Left renal pelvis (tissue), 4 donors: Measurements from ENCODE around the gene ATP2A3. TPM values are rescaled to one million over a fixed set of nuclear protein-coding genes. Genes with fewer than 3 reads are reported as not detected.
"Not testable (repeated sequence)": the region's sequence is repeated elsewhere in the genome, so short reads cannot be mapped to it uniquely, and the experiment has no call there.

Experiments
- DNase-seq, 4 donors: peaks; one replicate each; pipeline ENCODE4 v3.0.0-alpha.2; 2013; ENCODE audit warnings: low read depth in 4 of 4, low spot score in 3 of 4
- polyA plus RNA-seq, 4 donors: library from polyadenylated mRNA; unstranded; fragments of 120-200 nt; gene quantifications; one replicate each; pipeline ENCODE4 v1.2.1, GENCODE V29; 2013; ENCODE audit not compliant: insufficient read length in 4 of 4

Gene ATP2A3
- polyA plus RNA-seq, 4 donors = 3.1 to 7.0 (median 4.5) TPM

DNA sequence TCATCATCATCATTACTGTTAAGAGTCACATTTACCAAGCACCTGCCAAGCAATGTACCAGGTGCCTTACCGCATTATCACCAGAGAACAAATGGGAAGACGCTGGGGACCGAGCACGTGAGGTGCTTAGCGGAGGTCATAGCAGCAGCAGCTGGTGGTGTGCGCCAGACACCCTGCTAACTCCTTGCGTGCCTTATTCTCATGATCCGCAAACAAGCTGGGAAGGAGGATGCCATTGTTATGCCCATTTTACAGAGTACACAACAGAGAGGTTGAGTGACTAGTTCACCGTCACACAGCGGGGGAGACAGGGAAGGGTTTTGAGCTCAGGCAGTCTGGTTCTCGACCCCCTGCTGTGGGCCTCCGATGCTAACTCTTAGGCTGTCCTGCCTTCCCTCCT, 7.3 kb downstream of the ATP2A3 start:
- DNase-seq = no peak

DNA sequence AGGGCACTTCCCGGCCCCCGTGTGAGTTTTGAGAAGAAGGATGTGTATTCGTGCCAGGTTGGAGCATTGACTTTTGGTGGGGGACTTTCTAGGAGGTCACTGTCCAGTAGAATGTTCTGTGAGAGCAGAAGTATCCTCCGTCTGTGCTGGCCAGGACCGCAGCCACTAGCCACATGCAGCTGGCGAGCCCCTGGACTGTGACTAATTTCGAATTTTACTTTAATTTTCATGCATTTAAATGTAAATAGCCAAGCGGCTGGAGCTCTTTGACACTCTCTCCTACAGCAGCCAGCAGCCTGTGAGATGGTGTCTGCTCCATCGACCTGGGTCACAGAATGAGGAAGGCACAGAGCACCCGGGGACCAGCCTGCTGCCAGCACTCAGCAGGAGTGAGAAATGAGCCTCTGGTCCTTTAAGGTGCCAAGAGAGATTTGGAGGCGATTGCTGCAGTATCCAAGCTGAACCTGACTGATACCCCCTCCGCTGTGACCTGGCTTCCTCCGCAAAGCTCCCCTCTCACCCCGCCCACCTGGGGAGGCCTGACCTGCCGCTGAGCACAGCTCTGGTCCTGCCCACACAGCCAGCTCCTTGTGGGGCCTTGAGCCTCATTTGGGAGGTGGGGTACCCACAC, 7.8 kb downstream of the ATP2A3 start:
- DNase-seq = no peak

DNA sequence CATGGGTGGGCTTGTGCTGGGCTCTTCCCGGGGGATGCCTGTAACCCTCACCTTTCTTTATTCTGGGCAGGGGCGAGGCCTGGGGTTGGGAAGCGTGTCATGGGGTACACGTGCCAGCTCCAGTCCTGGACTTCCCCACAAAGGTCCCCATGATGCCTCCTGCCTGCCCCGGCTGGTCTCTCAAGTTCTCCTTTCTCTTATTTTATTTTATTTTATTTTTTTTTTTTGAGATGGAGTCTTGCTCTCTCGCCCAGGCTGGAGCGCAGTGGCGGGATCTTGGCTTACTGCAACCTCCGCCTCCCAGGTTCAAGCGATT, 8.6 kb downstream of the ATP2A3 start:
- no peak for DNase-seq

DNA sequence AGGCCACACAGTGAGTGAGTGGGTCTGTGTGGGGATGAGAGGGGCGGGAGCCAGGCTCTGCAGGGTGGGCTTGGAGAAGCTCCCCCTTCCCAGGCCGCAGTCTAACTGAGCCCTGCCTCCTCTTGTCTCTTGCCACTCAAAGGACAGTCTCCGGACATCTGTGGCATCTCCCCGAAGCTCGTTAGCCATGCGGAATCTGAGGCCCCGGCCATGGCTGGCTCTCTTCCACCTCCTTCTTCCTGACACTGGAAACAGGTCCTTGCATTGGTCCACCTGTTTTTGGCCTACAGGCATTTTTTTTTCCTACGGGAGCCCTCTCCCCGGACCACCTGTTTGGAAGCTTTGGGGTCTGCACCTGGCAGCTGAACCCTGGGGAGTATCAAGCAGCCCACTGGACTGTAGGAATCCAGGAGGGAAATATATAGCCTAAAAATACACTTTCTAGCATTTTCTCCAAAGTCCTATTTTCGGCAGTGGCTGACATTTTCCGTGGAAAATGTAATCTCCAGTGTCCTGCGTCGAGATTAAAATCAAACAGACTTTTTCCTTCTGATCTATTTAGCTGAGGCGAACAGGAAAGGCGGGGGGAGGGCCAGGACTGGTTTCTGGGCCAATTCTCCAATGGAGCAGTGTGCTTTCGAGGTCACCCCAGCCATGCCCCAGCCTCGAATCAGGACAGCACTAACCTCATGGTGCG, 9.1 kb downstream of the ATP2A3 start:
- DNase-seq = no peak

DNA sequence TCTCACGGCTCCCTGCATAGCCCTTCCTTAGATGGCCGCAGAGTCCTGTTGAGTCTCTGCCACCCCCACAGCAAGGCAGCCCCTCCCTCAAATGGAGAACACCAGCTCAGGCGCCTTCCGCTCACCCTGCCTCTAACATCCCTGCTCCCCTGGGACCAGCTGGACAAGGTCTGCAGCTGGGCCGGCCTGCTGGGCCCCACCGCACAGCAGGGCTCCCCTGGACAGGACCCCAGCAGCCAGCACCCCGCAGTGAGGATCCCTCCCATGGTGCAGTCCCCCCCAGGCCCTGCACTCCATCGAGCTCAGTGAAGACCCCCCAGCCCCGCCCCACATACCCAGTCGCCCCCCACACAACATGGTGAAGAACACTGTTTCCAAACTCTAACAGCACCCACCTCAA, 10.2 kb downstream of the ATP2A3 start:
- no peak for DNase-seq

DNA sequence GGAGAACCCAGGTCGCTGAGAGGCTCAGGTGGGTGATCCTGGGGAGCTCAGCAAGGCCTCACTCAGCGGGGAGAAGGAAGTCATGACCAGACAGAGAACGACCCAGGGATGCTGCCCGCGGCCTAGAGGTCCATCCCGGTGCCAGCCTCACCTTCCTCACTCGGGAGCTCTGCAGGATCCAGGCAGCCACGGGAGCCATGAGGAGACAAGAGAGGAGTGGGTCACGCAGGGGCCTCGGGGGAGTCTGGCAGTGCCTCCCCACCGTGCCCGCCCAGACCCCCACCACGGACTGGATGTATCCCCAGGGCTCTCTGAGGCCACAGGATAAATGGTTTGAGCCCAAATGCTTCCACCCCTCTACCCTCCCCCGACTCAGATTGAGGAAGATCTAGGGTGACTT, 10.7 kb downstream of the ATP2A3 start:
- DNase-seq = no peak

DNA sequence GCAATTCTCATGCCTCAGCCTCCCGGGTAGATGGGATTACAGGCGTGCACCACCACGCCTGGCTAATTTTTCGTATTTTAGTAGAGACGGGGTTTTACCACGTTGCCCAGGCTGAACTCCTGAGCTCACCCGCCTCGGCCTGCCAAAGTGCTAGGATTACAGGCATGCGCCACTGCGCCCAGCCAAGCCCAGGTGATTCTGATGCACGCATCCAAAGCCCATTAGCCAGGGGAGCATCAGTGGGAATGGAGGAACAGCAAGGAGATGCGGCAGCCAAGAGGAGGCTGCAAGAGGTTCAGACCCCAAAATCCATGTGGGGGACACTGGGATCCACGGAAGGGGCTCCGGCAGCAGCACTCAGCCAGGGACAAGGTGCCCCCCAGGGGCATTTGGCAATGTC, 12.1 kb downstream of the ATP2A3 start:
- no peak for DNase-seq

DNA sequence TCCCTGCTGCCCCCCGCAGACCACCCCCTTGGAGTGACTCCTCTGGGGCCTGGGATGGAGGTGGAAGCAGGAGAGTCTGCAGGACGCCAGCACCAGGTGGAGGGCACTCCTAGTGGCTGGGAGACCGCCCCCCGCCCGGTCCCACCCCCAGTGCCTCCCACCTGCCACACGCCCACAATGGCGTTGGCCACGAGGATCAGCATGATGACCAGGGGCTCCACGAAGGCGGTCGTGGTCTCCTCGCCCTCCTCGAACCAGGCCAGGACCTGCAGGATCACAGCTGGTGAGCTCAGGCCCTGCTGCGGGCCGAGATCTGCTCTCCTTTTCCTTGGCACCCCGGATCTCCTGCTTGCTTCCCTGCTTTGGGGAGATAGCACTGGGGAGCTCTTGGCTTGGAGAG, 12.8 kb downstream of the ATP2A3 start:
- DNase-seq = no peak

DNA sequence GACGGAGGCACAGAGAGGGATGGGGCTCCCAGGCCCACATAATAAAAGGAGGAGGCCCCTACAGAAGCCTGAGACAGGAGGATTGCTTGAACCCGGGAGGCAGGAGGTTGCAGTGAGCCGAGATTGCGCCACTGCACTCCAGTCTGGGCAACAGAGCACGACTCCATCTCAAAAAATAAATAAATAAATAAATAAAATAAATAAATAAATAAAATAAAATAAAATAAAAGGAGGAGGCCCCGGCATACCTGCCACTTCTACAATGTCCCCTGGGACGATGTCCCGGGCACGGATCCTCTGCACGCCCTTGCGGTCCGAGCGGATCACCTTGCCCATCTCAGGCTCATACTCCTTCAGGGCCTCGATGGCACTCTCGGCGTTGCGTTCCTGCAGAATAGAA, 13.2 kb downstream of the ATP2A3 start:
- DNase-seq = no peak

DNA sequence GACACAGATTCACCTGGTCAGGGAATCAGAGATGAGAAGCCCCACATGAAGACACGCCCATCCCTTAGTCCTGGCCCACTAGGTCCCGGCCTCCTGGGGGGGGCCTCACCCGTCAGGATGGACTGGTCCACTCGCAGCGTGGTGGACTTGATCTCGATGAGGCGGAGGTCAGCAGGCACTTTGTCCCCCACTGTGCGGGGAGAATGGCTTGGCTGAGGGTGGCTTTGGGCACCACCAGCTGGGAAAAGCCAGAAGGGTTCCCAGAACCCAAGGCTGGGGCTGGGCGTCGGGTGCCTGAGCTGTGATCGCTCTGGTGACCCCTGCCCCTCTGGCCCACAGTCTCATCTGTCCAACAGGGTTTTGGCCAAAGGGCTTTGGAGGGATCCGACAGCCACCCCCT, 13.7 kb downstream of the ATP2A3 start:
- no peak for DNase-seq

DNA sequence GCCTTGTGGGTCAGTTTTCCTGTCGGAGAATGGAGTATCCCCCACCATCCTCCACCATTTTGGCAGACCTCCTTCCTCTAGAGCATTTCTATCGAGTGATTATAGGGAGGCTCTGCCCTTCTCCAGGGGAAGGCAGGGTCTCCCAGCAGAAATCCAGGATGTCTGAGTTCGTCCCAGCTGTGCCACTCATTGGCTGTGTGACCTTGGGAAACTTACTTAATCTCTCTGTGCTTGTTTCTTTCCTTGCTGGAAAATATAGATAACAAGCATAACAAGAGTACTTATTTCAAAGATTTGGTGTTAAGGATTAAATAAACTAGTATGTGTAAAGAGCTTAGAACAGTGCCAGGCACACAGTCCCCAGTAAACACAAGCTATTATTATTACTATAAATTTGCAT, 14.8 kb downstream of the ATP2A3 start:
- DNase-seq = no peak

DNA sequence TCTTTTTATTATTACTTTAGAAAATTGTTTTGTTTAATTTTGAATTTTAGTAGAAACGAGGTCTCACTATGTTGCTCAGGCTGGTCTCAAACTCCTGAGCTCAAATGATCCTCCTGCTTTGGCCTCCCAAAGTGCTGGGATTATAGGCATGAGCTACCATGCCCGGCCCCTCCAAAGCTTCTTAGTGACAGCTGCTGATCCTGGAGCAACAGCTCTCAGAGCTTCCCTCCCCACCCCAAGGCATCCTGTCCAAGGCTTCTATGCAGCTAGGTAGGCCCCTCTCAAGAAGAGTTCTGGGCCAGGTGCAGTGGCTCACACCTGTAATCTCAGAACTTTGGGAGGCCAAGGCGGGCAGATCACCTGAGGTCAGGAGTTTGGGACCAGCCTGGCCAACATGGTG, 15.7 kb downstream of the ATP2A3 start:
- not testable (repeated sequence) for DNase-seq

DNA sequence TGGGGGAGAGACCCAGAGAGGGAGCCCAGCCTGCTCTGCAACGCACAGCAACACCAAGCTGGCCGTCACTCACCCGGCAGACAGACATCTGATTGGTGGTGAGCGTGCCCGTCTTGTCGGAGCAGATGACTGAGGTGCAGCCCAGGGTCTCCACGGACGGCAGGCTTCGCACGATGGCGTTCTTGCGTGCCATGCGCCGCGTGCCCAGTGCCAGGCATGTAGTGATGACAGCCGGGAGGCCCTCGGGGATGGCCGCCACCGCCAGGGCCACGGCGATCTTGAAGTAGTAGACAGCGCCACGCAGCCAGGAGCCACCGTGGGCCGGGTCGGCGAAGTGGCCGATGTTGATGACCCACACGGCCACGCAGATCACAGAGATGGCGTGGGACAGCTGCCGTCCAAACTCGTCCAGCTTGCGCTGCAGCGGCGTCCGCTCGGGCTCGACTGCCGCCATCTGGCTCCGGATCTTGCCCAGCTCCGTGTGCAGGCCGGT, 16.9 kb downstream of the ATP2A3 start:
- DNase-seq = no peak

DNA sequence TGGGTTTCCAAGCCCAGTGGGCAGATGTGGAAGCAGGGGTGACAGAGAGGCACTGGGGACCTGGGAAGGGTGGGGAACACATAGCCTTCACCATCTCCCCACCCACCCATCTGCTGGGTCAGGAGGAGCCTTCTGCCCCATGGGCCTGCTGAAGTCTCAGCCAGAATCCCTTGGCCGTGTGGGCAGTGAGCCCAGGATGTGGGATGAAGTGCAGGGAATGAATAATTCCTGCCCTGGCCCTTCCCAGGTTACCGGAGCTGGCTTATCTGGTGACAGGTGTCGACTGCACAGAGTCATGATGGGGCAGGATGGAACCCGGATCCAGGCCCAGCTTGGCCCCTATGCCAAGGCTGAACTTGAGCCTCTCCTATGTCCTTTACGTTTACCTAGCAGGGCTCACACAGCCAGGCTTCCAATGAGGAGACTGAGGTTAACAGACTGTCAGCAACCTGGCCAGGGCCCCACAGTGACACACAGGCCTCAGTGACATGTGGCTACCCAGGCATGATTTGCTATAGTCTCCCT, 17.5 kb downstream of the ATP2A3 start:
- DNase-seq = no peak

DNA sequence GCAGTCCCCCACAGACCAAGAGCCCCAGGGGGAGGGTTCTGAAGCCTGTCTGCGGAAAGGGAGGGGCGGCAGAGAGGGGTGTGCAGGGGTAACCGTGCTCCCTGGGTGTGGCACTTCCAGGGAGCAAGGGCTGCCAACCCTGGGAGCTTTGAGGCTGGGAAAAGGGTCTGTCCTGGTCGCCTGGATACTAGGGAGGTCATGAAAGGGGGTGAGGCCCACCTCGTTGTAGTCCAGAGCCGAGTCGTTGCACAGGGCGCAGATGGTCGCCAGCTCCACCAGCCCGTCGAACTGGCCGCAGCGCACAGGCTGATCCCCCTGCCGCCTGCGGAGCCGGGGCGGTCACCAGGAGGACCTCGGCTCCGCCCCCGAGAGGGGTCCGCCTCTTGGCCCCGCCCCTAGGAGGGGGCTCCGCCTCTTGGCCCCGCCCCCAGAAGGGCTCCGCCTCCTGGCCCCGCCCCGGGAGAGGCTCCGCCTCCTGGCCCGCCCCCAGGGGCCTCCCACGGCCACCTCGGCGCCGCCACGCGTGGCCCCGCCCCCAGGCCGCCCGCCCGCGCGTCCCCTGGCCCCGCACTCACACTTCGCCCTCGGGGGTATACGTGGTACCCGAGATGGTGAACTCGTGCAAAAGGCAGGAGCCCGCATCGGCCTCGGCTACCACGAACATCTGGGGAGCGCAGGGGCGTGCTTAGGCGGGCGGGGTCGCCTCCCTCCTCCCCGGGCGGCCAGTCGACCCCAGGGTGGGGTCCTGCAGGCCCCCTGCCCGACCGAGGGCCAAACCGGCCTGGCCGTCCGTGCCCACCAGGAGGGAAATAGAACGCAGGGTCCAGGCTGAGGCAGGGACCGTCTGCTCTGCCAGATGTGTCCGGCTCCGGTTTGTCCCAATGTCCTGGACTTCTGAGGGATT, 19.5 kb downstream of the ATP2A3 start:
- peak in 1 of 4 donors; percentile 49 for DNase-seq

DNA sequence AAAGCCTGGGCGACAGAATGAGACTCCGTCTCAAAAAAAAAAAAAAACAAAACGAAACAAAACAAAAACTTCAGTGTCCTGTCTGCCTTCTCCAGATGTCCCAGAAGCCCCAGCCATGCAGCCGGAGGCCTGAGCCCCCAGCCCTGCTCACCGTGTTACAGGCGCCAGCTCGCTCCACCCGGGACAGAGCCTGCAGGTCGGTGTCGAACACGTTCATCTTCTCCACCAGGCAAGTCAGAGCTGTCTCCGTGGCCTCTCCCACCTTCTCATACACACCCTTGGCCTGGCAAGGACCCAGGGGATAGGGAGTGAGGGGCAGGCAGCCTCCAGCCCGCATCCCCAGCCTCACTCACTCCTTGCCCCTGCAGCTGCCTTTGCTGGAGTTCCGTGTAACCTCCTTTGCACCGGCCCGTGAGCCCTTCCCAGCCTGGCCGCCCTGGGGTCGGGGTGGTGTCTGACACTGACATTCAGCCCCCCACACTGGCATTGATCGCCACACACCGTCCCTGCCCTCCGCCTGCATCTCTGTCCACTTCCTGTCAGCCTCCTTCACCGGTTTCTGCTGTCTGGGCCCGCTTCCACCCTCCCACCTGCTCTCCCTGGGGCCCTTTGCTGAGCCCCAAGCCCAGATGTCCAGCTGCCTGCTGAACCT, 20.9 kb downstream of the ATP2A3 start:
- DNase-seq = no peak

DNA sequence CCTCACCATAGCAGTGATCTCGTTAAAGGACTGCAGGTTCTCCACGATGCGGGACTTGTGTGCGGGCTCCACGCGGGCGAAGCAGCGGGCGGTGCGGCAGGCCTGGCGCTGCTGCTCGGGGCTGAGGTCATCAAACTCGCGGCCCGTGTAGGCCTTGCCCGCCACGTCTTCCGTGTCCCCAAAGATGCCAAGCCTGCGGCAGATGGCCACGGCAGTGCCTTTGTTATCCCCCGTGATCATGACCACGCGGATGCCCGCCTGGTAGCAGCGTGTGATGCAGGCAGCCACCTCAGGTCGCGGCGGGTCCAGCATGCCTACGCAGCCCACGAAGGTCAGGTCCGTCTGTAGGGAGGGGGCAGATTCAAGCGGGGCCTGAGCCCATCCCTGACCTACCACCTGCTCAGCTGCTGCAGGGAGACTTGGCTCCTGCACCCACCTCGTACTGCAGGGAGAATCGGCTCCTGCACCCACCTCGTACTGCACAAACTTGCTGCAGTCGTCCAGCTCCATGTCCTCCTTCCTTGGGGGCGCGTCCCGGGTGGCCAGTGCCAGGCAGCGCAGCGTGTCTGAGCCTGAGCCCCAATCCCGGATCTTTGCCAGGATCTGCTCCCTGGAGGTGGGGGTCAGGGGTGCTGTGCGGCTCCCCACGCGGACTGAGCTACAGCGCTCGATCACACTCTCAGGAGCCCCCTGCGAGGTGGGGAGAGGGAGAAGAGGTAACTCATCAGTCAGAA, 23.1 kb downstream of the ATP2A3 start:
- DNase-seq = no peak

DNA sequence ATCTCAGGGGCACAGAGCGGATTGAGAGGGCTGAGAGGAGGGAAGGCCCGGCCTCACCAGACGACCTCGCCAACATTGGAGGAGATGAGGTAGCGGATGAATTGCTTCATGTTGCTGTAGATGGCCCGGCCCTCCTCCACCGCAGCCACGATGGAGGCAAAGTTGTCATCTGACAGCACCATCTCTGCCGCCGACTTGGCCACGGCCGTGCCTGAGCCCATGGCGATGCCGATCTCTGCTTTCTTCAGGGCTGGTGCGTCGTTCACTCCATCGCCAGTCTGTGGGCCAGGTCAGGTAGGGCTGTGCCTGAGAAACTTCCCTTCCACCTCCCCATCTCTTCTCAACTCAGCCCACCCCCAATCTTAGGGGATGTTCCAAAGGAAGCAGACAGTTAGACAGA, 26.9 kb downstream of the ATP2A3 start:
- DNase-seq = no peak

DNA sequence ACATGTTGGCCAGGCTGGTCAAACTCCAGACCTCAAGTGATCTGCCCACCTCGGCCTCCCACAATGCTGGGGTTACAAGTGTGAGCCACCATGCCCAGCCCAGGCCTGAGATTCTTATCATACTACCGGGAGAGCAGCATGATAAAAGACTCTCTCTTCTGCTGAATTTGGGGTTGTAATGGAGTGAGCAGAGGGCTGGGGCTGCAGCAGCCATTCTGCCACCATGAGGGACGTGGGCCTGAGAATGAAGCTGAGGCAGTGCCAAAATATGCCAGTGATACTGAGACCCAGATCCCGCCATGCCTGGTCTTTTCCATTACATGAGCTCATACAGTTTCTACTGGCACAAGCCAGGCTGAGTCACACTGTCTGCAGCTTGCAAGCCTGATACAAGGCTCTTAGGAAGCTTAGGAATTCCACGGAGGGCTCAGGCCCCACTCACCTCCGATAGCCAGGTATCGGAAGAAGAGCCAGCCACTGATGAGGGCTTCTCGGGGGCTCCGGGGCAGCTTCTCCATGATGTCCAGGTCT, 28.3 kb downstream of the ATP2A3 start:
- no peak for DNase-seq

DNA sequence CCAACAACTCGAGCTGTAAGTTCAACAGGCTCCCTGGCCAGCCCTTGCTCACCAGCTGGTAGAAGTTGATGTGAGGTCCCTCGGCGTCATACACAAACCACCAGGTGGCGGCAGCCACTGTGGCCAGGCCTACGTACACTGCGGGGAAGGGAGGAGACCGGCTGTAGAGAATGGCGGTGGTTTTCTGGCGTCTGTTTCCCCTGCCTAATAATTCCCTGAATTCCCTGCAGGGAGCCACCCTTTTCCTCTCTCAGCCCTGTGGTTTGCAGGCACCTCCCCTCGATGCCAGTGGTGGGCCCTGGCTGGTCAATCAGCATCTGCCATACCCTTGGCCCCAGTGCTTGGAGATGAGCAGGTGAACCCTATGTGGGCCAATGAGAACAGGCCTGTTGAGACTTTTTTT, 29.1 kb downstream of the ATP2A3 start:
- DNase-seq = peak in 3 of 4 donors; percentile 42 to 63 (median 52)
